HG02943 (cell line): Measurements from ENCODE around the gene AKTIP.
"Not testable (repeated sequence)": the region's sequence is repeated elsewhere in the genome, so short reads cannot be mapped to it uniquely, and the experiment has no call there.

Source experiments
- ATAC-seq: cut with Tn5 transposase; IDR thresholded peaks from one replicate; pipeline ENCODE4 v1.9.1; 2021; ENCODE audit warnings: mild to moderate bottlenecking, low read depth, moderate library complexity; ENCODE audit not compliant: unreplicated experiment

The AKTIP gene

DNA sequence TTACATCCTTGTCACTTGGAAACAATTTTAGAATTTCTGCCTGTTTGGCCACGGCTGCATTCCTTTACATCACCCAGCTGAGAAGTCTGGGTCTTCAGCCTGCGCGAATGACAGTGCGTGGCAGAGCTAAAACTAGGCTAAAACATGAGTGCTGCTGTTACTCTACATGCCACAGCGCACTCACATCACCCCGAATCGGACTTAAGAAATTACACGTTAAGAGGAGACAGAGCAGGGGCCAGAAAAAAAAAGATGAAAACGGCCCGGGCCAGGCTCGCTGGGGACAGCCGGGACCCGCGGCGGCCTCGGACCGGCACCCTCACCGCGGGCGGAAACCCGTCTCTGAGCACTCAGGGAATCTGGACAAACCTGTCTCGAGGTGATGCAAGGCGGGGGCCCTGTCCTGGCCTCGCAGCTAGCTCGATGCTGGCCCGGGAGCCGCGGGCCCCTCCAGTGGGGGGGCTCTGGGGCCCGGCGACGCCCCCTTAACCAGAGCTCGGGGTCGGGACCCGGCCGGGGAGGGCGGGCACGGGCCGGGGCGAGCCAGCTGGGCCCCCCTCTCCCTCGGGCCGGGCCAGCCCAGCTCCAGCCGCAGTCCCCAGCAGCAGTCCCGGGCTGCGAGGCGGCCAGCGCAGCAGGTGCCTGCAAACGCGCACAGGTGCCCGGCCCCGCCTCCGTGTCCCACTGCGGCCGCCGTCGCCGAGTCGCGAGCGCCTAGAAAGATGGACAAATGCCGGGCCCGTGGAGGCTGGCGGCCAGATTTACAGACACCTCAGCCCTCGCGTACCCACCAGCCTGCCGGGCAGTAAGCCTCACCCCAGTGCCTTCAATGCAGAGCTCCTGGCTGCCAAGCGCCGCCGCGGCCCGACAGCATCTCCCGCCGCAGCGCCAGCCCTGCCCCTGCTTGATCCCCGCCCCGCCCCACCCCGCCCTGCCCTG lies at the start of gene AKTIP:
TSS of gene AKTIP (minus strand) at position 879 of the 939 bp plus-strand sequence. CDS start 2,950 bp downstream, outside the sequence.
- ATAC-seq: peak; percentile 37

DNA sequence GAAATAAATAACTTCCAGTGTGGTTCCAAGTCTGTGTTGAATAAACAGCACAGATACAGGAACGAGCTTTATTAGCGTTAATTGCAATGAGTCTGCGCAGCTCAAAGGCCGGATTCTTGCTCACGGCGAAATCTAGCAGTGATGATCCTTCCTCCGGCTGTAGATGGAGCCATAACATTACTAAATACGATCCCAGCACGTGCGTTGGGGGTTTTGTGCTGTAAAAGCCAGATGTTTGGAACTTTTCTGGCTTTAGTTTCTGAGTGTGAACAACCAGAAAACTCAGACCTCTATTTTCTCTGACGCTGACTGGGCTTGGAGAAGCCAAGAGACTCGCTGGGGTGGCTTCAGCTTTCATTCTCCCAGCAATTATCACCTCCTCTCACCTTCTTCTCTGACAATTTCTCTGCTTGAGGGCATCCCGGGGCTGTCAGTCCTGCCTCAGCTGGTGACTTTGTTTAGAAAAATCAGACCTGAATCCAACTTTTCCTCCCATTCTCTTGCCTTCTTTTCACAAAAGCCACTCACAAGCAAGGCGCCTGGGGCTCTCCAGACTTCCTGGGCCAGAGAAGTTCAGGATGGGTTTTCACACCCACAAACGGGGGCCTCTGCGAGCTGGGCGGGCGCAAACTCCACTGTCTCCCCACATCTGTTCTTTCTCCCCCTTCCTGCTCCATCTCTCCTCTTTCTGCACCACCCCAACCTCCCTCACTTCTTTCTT lies 47.1 kb upstream of the AKTIP start:
- ATAC-seq: no peak

GRCh38 chr16:53546988-53547391 lies 44.0 kb upstream of the AKTIP start:
- no peak for ATAC-seq

DNA sequence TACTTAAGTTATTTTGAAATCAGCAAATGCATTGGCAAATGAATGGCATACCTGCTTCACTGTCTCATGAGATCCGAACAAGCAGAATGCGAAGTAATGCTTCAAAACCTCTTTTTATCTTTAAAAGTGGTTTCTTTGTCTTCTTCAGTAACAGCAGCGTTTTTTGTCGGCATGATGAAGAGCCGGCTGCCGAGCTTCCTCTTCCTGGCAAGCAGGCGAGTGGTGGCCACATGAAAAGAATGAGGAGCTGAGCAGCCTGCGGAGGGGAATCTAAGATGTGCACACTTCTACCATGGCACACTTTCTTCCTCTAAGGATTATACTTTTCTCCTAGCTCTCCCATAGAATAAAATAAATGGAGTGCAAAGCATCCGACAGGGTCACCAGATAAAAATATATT lies 42.4 kb upstream of the AKTIP start:
- no peak for ATAC-seq

GRCh38 chr16:53542283-53542682 lies 39.3 kb upstream of the AKTIP start:
- no peak for ATAC-seq

GRCh38 chr16:53541326-53541725 lies 38.3 kb upstream of the AKTIP start:
- ATAC-seq: no peak

DNA sequence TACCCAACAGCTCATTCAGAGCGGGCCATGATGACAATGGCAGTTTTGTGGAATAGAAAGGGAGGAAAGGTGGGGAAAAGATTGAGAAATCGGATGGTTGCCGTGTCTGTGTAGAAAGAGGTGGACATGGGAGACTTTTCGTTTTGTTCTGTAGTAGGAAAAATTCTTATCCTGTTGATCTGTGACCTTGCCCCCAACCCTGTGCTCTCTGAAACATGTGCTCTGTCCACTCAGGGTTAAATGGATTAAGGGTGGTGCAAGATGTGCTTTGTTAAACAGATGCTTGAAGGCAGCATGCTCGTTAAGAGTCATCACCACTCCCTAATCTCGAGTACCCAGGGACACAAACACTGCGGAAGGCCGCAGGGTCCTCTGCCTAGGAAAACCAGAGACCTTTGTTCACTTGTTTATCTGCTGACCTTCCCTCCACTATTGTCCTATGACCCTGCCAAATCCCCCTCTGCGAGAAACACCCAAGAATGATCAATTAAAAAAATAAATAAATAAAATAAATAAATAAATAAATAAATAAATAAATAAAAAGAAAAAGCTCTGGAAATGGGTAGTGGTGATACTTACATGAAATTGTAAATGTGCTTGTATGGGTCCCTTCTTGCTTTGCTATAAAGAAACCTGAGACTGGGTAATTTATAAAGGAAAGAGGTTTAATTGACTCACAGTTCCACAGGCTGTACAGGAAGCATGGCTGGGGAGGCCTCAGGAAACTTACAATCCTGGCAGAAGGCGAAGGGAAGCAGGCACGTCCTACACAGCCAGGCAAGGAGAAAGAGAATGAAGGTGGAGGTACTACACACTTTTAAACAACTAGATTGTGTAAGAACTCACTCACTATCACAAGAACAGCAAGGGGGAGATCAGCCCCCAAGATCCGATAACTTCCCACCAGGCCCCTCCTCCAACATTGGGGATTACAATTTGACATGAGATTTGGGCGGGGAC lies 37.0 kb upstream of the AKTIP start:
- not testable (repeated sequence) for ATAC-seq

DNA sequence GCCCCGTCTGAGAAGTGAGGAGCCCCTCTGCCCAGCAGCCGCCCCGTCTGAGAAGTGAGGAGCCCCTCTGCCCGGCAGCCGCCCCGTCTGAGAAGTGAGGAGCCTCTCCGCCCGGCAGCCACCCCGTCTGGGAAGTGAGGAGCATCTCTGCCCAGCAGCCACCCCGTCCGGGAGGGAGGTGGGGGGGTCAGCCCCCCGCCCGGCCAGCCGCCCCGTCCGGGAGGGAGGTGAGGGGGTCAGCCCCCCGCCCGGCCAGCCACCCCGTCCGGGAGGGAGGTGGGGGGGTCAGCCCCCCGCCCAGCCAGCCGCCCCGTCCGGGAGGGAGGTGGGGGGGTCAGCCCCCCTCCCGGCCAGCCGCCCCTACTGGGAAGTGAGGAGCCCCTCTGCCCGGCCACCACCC lies 36.3 kb upstream of the AKTIP start:
- not testable (repeated sequence) for ATAC-seq

DNA sequence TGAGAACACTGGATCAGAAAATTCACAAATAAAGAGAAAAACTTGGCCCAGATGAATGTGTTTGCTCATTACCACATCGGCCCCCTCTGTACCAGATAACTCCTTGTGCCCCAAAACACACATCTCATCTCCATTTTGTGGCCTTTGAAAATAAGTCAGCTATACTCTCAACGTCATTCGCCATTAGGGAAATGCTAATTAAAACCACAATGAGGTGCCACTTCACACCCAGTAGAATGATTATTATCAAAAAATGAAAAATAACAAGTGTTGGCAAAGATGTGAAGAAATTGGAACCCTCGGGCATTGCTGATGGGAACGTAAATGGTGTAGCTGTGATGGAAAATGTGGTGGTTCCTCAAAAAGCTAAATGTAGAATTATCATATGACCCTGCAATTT lies 34.6 kb upstream of the AKTIP start:
- ATAC-seq: no peak

DNA sequence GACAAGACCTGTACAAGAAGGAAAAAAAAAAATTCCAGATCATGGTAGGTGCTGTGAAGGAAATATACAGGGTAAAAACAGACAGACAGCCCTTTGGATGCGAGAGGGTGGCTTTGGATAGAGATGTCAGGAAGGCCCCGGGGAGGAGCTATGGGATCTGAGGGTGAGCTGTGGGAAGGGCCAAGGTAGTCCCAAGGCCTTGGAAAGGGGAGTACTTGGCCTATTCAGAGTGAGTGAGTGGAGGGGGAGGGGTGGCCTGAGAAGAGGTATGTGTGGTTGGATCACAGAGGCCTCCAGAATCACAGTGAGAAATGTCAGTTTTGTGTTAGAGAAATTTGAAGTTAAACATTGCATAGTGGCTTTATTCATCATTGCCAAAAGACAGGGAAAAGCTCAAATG lies 31.2 kb upstream of the AKTIP start:
- no peak for ATAC-seq

- ATAC-seq: no peak
These were observed 27.7 kb upstream of the AKTIP start for GRCh38 chr16:53530741-53531140.

GRCh38 chr16:53530046-53530445 lies 27.0 kb upstream of the AKTIP start:
- no peak for ATAC-seq

DNA sequence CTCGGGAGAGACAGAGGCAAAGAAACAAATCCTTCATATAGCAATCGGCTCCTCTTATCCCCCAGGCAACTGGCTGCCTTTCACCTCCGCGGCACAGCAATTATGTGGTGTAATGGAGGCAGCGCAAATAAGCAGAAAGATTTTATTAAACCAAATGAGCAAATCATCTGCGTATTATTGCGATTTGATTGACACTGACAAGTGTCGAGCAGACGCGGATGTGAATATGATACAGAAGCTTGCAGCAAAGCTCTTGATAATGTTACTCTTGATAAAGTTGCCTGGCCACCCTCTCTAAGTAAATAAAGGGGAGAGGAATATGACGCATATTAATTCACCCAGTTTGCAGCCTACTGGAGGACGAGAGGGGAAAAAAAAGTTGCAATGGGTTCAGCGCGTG lies 26.5 kb upstream of the AKTIP start:
- ATAC-seq: no peak

- no peak for ATAC-seq
These were observed 25.8 kb upstream of the AKTIP start for GRCh38 chr16:53528797-53529196.

DNA sequence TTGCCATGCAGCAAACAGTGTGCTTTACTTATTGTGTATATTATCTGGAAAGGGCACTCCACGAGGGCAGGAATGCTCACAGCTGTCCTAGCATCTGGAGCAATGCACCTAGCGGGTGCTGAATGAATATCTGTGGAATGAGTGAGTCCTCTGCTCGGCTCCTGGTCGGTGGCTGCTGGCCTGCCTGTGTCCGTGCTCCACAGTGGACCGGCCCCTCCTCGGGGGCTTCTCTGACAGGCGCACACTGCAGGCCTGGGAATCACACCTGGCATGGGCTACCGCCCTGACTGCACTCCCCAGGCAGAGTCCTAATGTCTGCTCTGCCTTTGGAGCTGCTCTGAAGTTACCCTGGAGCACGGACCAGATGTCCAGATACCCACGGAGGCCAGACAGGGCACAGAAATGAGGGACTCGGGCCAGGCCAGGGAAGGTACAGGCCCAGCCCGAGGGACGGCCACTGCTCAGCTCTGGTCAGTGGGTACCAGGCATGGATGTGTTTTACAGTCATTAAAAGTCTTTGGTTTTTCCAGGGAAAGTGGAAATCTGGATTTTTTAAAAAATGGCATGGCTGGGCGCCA lies 21.1 kb upstream of the AKTIP start:
- ATAC-seq: no peak

DNA sequence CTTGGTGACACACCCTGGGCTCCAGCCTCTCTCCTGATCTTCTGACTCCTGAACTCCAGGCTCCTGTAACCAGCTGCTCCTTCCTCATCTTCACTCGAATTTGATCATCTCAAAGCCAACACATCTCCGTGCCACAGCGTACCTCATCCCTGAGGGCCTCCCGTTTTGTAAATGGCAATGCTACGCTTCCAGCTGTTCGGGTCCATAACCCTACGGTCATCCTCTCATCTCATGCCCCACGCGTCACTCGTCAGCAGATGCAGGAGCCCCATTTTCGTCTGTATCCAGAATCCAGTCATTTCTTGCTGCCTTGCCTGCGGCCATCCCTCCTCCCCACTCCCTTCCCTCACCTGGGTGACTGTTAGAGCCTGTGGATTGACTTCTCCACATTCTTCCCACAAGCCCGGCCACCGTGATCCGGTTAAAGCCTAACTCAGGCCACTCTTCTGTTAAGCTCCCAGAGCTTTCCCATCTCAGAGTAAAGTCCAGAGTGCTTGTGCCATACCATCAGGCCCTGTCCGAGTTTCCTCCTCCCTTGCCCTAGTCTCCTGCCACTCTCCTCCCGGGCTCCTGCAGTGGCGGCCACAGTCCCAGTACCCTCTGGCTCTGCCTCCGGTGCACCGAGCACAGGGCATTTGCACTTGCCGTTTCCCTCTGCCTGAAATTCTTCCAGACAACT lies 20.3 kb upstream of the AKTIP start:
- ATAC-seq: no peak

GRCh38 chr16:53519417-53520091 lies 16.5 kb upstream of the AKTIP start:
- no peak for ATAC-seq

DNA sequence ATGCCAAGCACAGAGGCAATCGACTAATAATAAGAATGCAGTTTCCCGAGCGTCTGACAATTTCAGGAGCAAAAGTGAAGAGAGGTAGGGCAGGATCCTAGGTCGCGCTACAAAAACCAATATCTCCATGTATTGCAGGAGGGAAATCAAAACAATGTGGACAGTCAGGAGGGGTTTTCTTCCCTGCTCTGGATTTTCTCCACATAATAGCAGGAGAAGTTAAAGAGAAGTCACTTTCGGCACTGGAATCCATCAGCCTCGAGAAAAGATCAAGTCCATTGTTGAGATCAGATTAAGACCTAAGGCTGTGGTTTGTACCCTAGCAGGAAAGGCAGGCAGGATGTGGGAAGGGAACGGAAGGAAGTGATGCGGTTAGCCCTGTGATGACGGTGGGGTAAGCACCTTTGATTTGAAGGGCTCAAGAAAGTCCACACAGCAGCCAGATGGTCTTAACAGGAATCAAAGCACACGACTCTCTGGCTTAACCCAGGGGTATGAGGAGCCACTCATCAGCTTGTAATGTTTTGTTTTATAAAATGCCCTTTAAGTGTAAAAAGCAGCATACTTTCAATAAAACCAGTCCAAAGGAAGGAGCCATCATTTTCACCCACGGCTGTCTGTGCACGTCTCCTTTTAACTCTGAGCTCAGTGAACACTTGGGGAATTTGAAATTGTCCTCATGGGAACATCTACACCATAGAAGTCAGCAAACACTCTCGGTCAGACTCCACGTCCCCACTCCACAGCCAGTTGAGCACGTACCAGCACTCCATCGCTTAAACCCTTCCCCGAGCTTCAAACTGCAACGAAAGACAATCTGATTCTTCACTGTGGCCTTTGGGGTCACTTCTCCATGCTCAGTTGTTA lies 15.8 kb upstream of the AKTIP start:
- ATAC-seq: peak; percentile 95
